GM12878 (cell line): ENCODE results near the gene GABBR2. TPM values are rescaled to one million over a fixed set of nuclear protein-coding genes. Genes with fewer than 3 reads are reported as not detected.

Source experiments
- ATAC-seq: fragments of 200-7000 bp; cut with Tn5 transposase; 3 replicates; pipeline ENCODE4 v1.9.1; 2020; ENCODE audit warnings: mild to moderate bottlenecking, moderate library complexity
- BruUV-seq: library from RNA; stranded (reverse); fragments of 400-500 nt; replicated peaks from 2 replicates; lab custom pipeline; 2021; lab: Mats Ljungman, UMichigan
- CTCF ChIA-PET: fragments of 300-600 bp; sonication (Branson Sonifier 250); formaldehyde crosslinking; extraction: SDS; loops from one replicate; lab custom pipeline; 2021; ENCODE audit warnings: inconsistent platforms; lab: Yijun Ruan, JAX
- POLR2A ChIA-PET: fragments of 350-600 bp; formaldehyde crosslinking; extraction: SDS; loops from one replicate; lab custom pipeline; 2021; ENCODE audit warnings: inconsistent platforms; lab: Charles Lee
- RAD21 ChIA-PET: fragments of 300-600 bp; sonication (Branson Sonifier 250); formaldehyde crosslinking; loops from one replicate; lab custom pipeline; 2023; ENCODE audit warnings: antibody characterized with exemption; ENCODE audit not compliant: unreplicated experiment; lab: Charles Lee
- SMC1A ChIA-PET: fragments of 300-600 bp; sonication (Branson Sonifier 250); formaldehyde crosslinking; loops from one replicate; lab custom pipeline; 2023; ENCODE audit not compliant: unreplicated experiment, uncharacterized antibody; lab: Charles Lee
- DNase-seq: peaks from one replicate; pipeline ENCODE4 v3.0.0-alpha.2; 2011; ENCODE audit warnings: low read depth, low spot score
- FAIRE-seq: peaks from 3 replicates; lab custom pipeline; 2011; peaks lifted over from hg19 to GRCh38; lab: Jason Lieb, UNC
- H2AFZ ChIP-seq: 2 replicates; pipeline ENCODE4 v1.6.0; 2011; ENCODE audit warnings: low read depth, low read length, control low read depth; ENCODE audit not compliant: control insufficient read depth
- H3K27ac ChIP-seq: 2 replicates; pipeline ENCODE4 v1.5.1; 2011; ENCODE audit warnings: control low read depth; ENCODE audit not compliant: control insufficient read depth, insufficient read depth
- H3K27me3 ChIP-seq, 2 experiments: replicated peaks in 1 of 2; 2 replicates each; pipeline versions ENCODE4 v1.6.0 to v1.6.1; 2011; ENCODE audit warnings: low read length in 1 of 2; ENCODE audit not compliant: control insufficient read depth in 2 of 2, insufficient read depth in 2 of 2
- H3K36me3 ChIP-seq, 2 experiments: 2 replicates each; pipeline ENCODE4 v1.5.1; 2011; ENCODE audit warnings: low read length in 1 of 2; ENCODE audit not compliant: control insufficient read depth in 2 of 2, insufficient read depth in 2 of 2
- H3K4me1 ChIP-seq: 2 replicates; pipeline ENCODE4 v1.6.1; 2011; ENCODE audit warnings: mild to moderate bottlenecking, low read length, moderate library complexity, mixed read lengths; ENCODE audit not compliant: control insufficient read depth, insufficient read depth
- H3K4me2 ChIP-seq: 2 replicates; pipeline ENCODE4 v1.6.0; 2011; ENCODE audit warnings: control low read depth; ENCODE audit not compliant: control insufficient read depth, insufficient read depth
- H3K4me3 ChIP-seq: fragments of 200-600 bp; sonication (generic); 2 replicates; pipeline ENCODE4 v1.5.1; 2016
- H3K79me2 ChIP-seq: 2 replicates; pipeline ENCODE4 v1.6.0; 2011; ENCODE audit warnings: low read length; ENCODE audit not compliant: control insufficient read depth, insufficient read depth
- H3K9ac ChIP-seq: 2 replicates; pipeline ENCODE4 v1.8.0; 2011; ENCODE audit warnings: low read length, control low read depth, mixed read lengths; ENCODE audit not compliant: control insufficient read depth, insufficient read depth
- H3K9me3 ChIP-seq: replicated peaks from 3 replicates; pipeline ENCODE4 v1.5.1; 2011; ENCODE audit warnings: mild to moderate bottlenecking, low read length; ENCODE audit not compliant: control insufficient read depth, insufficient read depth
- H4K20me1 ChIP-seq: 2 replicates; pipeline ENCODE4 v1.6.0; 2011; ENCODE audit not compliant: control insufficient read depth, insufficient read depth
- IRF5 ChIP-seq: fragments of 450-650 bp; IDR thresholded peaks from 2 replicates; pipeline ENCODE4 v1.6.1; 2017; ENCODE audit warnings: borderline replicate concordance
- MTA2 ChIP-seq: fragments of 450-650 bp; IDR thresholded peaks from 2 replicates; pipeline ENCODE4 v1.6.1; 2016; ENCODE audit warnings: low read depth, mild to moderate bottlenecking, moderate library complexity
- NR2C2 ChIP-seq: IDR thresholded peaks from 2 replicates; pipeline ENCODE4 v1.6.1; 2011; ENCODE audit warnings: borderline replicate concordance, low read depth; ENCODE audit not compliant: control insufficient read depth, insufficient read length
- RAD51 ChIP-seq: fragments of 450-650 bp; IDR thresholded peaks from 2 replicates; pipeline ENCODE4 v1.6.1; 2016; ENCODE audit warnings: moderate library complexity, mild to moderate bottlenecking, inconsistent platforms
- SMC3 ChIP-seq: IDR thresholded peaks from 2 replicates; pipeline ENCODE4 v1.6.1; 2011; ENCODE audit warnings: low read length, improper control_type of control experiment, borderline replicate concordance
- SREBF1 ChIP-seq: IDR thresholded peaks from 2 replicates; pipeline ENCODE4 v1.6.1; 2012; ENCODE audit warnings: mild to moderate bottlenecking, low read length
- STAT1 ChIP-seq: fragments of 450-650 bp; conservative IDR thresholded peaks from 2 replicates; pipeline ENCODE4 v1.6.1; 2014; ENCODE audit warnings: antibody characterized with exemption, mild to moderate bottlenecking
- TCF12 ChIP-seq: IDR thresholded peaks from 2 replicates; pipeline ENCODE4 v1.6.1; 2011; ENCODE audit warnings: low read depth, mild to moderate bottlenecking, low read length
- WRNIP1 ChIP-seq: IDR thresholded peaks from 2 replicates; pipeline ENCODE4 v1.6.1; 2011; ENCODE audit warnings: low read depth, low read length, improper control_type of control experiment, borderline replicate concordance
- ZNF687 ChIP-seq: fragments of 450-650 bp; IDR thresholded peaks from 2 replicates; pipeline ENCODE4 v1.6.1; 2017; ENCODE audit warnings: mild to moderate bottlenecking, moderate library complexity
- ZZZ3 ChIP-seq: IDR thresholded peaks from 2 replicates; pipeline ENCODE4 v1.6.1; 2011; ENCODE audit warnings: low read depth; ENCODE audit not compliant: control insufficient read depth, insufficient read length
- WGBS: methylation state at CpG from one replicate; pipeline ENCODE4 v1.1.6; 2016; ENCODE audit warnings: low lambda C conversion rate; ENCODE audit not compliant: insufficient replicate concordance, insufficient coverage; ENCODE audit errors: missing lambda C conversion rate; 5-methylcytosine and 5-hydroxymethylcytosine counted together
- in situ Hi-C: fragments of 300-500 bp; cut with MboI; formaldehyde crosslinking; loops from 9 replicates; pipeline ENCODE4 v1.14.3; 2018; ENCODE audit warnings: mixed read lengths
- intact Hi-C: fragments of 100-400 bp; cut with micrococcal nuclease; formaldehyde crosslinking; loops from one replicate; pipeline ENCODE4 v1.14.2; 2022; ENCODE audit not compliant: unreplicated experiment
- polyA plus RNA-seq, 11 experiments: library from polyadenylated mRNA; depleted of rRNA in 4 of 11; unstranded in 6 of 11; stranded (reverse) in 5 of 11; fragments of >200 nt; fragmentation: Nextera tagmentation in 4 of 11; fragmentation: Illumina TruSeq in 1 of 11; extraction: Ambion mirVana in 4 of 11; extraction: Trizol in 1 of 11; gene quantifications; 1 replicate in 1 of 11; 2 replicates in 10 of 11; pipeline versions ENCODE4 v1.2.1 to v1.2.3, GENCODE V29; 2011 to 2016; ENCODE audit warnings: inconsistent platforms in 2 of 11, missing spikeins in 2 of 11, low read depth in 1 of 11
- total RNA-seq, 4 experiments: library from RNA; depleted of rRNA in 3 of 4; stranded (reverse); fragments of >200 nt in 3 of 4; fragmentation: Illumina TruSeq in 1 of 4; extraction: Trizol in 1 of 4; gene quantifications; 2 replicates each; pipeline versions ENCODE4 v1.2.1 to v1.2.3, GENCODE V29; 2013 to 2021

GABBR2 gene
- total and polyA plus RNA-seq, 10 of the 15 experiments (the other 5 are each of a cell fraction or from before 2014, with no cell fraction given) = 0.02 to 2.2 (median 0.06) TPM; not detected in 2

- no peaks in the 10 kb centered on the region for H4K20me1 ChIP-seq
- no peaks in the 10 kb centered on the region for H3K36me3 ChIP-seq
- 9% methylated on average over 4 of the region's 4 CpGs for WGBS
- no peaks in the 10 kb centered on the region for H3K79me2 ChIP-seq
- no peak for DNase-seq
- intact Hi-C loops (no loop called here), in situ Hi-C loops (no loop called here)
- H3K27ac ChIP-seq = no peak overlapping the region
- ChIA-PET CTCF (no interaction called here), POLR2A (no interaction called here), SMC1A (interaction anchor here (0.7 kb wide), 1 partner anchor 344 kb away, joined by 3 read pairs; no protein-coding TSS in a partner anchor), RAD21 (no interaction called here)
- H3K9me3 ChIP-seq = no peaks in the 10 kb centered on the region
- no peak for TF ChIP-seq SREBF1
- TF ChIP-seq IRF5 = no peak
- TF ChIP-seq NR2C2 = no peak
- TF ChIP-seq MTA2 = no peak
- TF ChIP-seq ZNF687 = no peak
- no peak for TF ChIP-seq ZZZ3
- TF ChIP-seq SMC3 = no peak
- no peak for TF ChIP-seq RAD51
- no peak for TF ChIP-seq WRNIP1
- TF ChIP-seq STAT1 = no peak
- no peak for TF ChIP-seq TCF12
- no TSS peak for BruUV-seq
- no peak overlapping the region for H2AFZ ChIP-seq
- H3K4me2 ChIP-seq = no peak overlapping the region
- H3K27me3 ChIP-seq = no peaks in the 10 kb centered on the region; a peak in 2 of 4 replicates
- no peak for ATAC-seq
- no peak for FAIRE-seq
- H3K9ac ChIP-seq = no peak overlapping the region
- no peak overlapping the region for H3K4me3 ChIP-seq
- H3K4me1 ChIP-seq = no peaks in the 10 kb centered on the region
Observed at GRCh38 chr9:98667005-98667640, 41.6 kb downstream of the GABBR2 start.
